ENCODE measurements around the gene RHOT2. TPM values are rescaled to one million over a fixed set of nuclear protein-coding genes. Genes with fewer than 3 reads are reported as not detected.

Gene RHOT2
- total RNA-seq, 4 donors from 2014 or later: 68.6 to 188 (median 106) TPM

GRCh38 chr16:648071-648780 lies 19.7 kb upstream of the RHOT2 start:
- no peak for DNase-seq (ENCODE audit: low spot score in 2 of 2)
- H3K36me3 ChIP-seq: peaks cover 0 to 23% (median 0%) of the 10 kb centered on the region in 3 donors
- no peaks in the 10 kb centered on the region for H3K9me3 ChIP-seq
- 31 to 32% methylated on average over 18 to 20 of the region's 24 CpGs for WGBS, 2 donors
- no peaks in the 10 kb centered on the region for H3K27me3 ChIP-seq
- peak overlapping the region; percentile 42 to 93 (median 66) for H3K4me3 ChIP-seq
- peaks cover 0 to 56% (median 22%) of the 10 kb centered on the region in 4 donors for H3K4me1 ChIP-seq
- peak overlapping the region; percentile 70 to 91 (median 90) for H3K27ac ChIP-seq
- TF ChIP-seq, protein P1, sequence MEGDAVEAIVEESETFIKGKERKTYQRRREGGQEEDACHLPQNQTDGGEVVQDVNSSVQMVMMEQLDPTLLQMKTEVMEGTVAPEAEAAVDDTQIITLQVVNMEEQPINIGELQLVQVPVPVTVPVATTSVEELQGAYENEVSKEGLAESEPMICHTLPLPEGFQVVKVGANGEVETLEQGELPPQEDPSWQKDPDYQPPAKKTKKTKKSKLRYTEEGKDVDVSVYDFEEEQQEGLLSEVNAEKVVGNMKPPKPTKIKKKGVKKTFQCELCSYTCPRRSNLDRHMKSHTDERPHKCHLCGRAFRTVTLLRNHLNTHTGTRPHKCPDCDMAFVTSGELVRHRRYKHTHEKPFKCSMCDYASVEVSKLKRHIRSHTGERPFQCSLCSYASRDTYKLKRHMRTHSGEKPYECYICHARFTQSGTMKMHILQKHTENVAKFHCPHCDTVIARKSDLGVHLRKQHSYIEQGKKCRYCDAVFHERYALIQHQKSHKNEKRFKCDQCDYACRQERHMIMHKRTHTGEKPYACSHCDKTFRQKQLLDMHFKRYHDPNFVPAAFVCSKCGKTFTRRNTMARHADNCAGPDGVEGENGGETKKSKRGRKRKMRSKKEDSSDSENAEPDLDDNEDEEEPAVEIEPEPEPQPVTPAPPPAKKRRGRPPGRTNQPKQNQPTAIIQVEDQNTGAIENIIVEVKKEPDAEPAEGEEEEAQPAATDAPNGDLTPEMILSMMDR (IDR thresholded peaks at IDR 0.05): peak in 4 of 5 experiments; percentile 26 to 34 (median 30)
- TF ChIP-seq POLR2A (IDR thresholded peaks at IDR 0.05): no peak

- DNase-seq (ENCODE audit: low spot score in 2 of 2): peak; percentile 85 to 86
- Histone ChIP-seq H3K4me3 (peak within 1 kb of the TSS; percentile 42 to 93 (median 66)), H3K36me3 (peaks cover 0 to 31% (median 0%) of the 10 kb centered on the region in 3 donors), H3K4me1 (peaks cover 0 to 51% (median 21%) of the 10 kb centered on the region in 4 donors), H3K27me3 (no peaks in the 10 kb centered on the region), H3K27ac (peak within 1 kb of the TSS; percentile 70 to 91 (median 90)), H3K9me3 (no peaks in the 10 kb centered on the region)
- WGBS, 2 donors: 1 to 2% methylated on average over 42 to 57 of the region's 91 CpGs
- TF ChIP-seq, protein P1 (IDR thresholded peaks at IDR 0.05): peak in 1 of 5 experiments; percentile 39
- peak in 1 of 2 donors; percentile 70 for TF ChIP-seq POLR2A (IDR thresholded peaks at IDR 0.05)
- TF ChIP-seq EP300 (IDR thresholded peaks at IDR 0.05): peak in 1 of 2 donors; percentile 86
Observed at GRCh38 chr16:648781-649589, 18.9 kb upstream of the RHOT2 start, which contains the start of gene WDR90. Gene WDR90 (plus strand): TSS chr16:649365. CDS start chr16:649417, 52 bp downstream.

DNA sequence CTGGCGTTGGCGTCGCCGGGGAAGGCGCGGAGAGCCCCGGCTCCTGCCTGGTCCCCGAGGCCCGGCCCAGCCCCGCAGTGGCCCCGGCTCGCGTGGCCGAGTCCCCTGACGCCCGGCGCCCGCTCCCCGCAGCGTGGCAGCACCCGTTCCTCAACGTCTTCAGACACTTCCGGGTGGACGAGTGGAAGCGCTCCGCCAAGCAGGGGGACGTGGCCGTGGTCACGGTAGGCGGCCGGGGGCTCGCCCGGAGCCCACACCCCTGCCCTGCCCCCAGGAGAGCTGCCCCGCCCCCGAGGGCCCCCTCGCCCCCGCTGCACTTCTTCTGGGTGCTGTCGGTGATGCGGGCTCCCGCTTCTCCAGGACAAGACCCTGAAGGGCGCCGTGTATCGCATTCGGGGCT lies 18.3 kb upstream of the RHOT2 start:
- Histone ChIP-seq H3K27ac (peak overlapping the region in 3 of 4 donors; percentile 90 to 91 (median 90)), H3K36me3 (peaks cover 0 to 36% (median 0%) of the 10 kb centered on the region in 3 donors), H3K4me1 (peaks cover 0 to 46% (median 21%) of the 10 kb centered on the region in 4 donors), H3K9me3 (no peaks in the 10 kb centered on the region), H3K4me3 (peak overlapping the region; percentile 42 to 93 (median 66)), H3K27me3 (no peaks in the 10 kb centered on the region)
- TF ChIP-seq POLR2A (IDR thresholded peaks at IDR 0.05) (no peak), EP300 (IDR thresholded peaks at IDR 0.05) (no peak)
- TF ChIP-seq, protein P1 (IDR thresholded peaks at IDR 0.05): no peak
- DNase-seq (ENCODE audit: low spot score in 2 of 2): no peak
- 0 to 8% methylated on average over 2 to 19 of the region's 44 CpGs for WGBS, 2 donors

GRCh38 chr16:651844-652243 lies 16.1 kb upstream of the RHOT2 start:
- Histone ChIP-seq H3K27me3 (no peaks in the 10 kb centered on the region), H3K27ac (no peak overlapping the region), H3K4me1 (peaks cover 0 to 30% (median 15%) of the 10 kb centered on the region in 4 donors), H3K36me3 (peaks cover 0 to 53% (median 0%) of the 10 kb centered on the region in 3 donors), H3K4me3 (no peak overlapping the region), H3K9me3 (no peaks in the 10 kb centered on the region)
- no peak for DNase-seq (ENCODE audit: low spot score in 2 of 2)
- WGBS, 2 donors: 82 to 88% methylated on average over 13 to 20 of the region's 22 CpGs
- TF ChIP-seq, protein P1 (IDR thresholded peaks at IDR 0.05): no peak
- no peak for TF ChIP-seq POLR2A (IDR thresholded peaks at IDR 0.05)
